ENCODE results near the gene MMP11. TPM values are rescaled to one million over a fixed set of nuclear protein-coding genes. Genes with fewer than 3 reads are reported as not detected.

Gene MMP11
- total and polyA plus RNA-seq, 2 experiments from 2014 or later, result 5.3 to 17.4 TPM

DNA sequence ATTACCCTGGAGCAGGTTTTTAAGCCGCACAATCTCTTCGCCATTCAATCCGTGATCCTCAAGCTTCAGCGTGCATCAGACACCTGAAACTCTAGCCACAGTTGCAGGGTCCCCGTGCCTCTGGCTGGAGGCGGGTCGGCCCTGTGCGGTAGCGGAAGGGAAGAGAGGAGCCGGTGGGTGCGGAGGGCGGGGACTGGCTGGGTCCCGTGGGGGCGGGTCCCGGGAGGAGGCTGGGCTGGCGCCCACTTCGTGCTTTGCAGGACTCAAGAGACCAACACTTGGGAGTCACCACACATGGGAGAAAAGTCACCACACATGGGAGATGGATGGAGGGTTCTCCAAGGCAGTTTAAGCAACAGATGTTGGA, 9.1 kb upstream of the MMP11 start:
- Histone ChIP-seq H3K36me3 (ENCODE audit: insufficient read depth) (no peaks in the 10 kb centered on the region; the same call in 1 of the 2 replicates), H3K4me3 (peak overlapping the region; percentile 56), H3F3A (replicated peaks; ENCODE audit: low read depth) (0 out of 2 replicates have a peak, but pooled peaks cover 3% of the 10 kb centered on the region), H2AFZ (no peak overlapping the region), H3K27ac (ENCODE audit: low read depth) (0 out of 2 replicates have a peak overlapping the region, but pooled peaks have one; percentile 55), H3K9me2 (ENCODE audit: insufficient read depth) (no peaks in the 10 kb centered on the region), H3K79me2 (replicated peaks; ENCODE audit: insufficient read depth) (no peaks in the 10 kb centered on the region), H3K4me2 (peak overlapping the region; percentile 89), H3K27me3 (ENCODE audit: insufficient read depth) (no peaks in the 10 kb centered on the region), H3K4me1 (ENCODE audit: insufficient read depth) (peaks cover 25% of the 10 kb centered on the region), H4K20me1 (replicated peaks; ENCODE audit: insufficient read depth) (no peaks in the 10 kb centered on the region)
- H3K4me3 Mint-ChIP-seq, result peak overlapping the region; percentile 59
- peaks cover 14% of the 10 kb centered on the region for H3K36me3 Mint-ChIP-seq (ENCODE audit: low read depth)
- H3K9me3 Mint-ChIP-seq, result no peaks in the 10 kb centered on the region
- DNase-seq (ENCODE audit: low spot score), result peak; percentile 69
- peaks cover 14% of the 10 kb centered on the region for H3K27me3 Mint-ChIP-seq (ENCODE audit: insufficient read depth, low read depth, poor library complexity)
- H3K27ac Mint-ChIP-seq, result 0 out of 2 replicates have a peak overlapping the region, but pooled peaks have one; percentile 44
- H3K4me1 Mint-ChIP-seq, result peaks cover 36% of the 10 kb centered on the region
- ATAC-seq, result peak; percentile 49
- TF ChIP-seq, protein P1, sequence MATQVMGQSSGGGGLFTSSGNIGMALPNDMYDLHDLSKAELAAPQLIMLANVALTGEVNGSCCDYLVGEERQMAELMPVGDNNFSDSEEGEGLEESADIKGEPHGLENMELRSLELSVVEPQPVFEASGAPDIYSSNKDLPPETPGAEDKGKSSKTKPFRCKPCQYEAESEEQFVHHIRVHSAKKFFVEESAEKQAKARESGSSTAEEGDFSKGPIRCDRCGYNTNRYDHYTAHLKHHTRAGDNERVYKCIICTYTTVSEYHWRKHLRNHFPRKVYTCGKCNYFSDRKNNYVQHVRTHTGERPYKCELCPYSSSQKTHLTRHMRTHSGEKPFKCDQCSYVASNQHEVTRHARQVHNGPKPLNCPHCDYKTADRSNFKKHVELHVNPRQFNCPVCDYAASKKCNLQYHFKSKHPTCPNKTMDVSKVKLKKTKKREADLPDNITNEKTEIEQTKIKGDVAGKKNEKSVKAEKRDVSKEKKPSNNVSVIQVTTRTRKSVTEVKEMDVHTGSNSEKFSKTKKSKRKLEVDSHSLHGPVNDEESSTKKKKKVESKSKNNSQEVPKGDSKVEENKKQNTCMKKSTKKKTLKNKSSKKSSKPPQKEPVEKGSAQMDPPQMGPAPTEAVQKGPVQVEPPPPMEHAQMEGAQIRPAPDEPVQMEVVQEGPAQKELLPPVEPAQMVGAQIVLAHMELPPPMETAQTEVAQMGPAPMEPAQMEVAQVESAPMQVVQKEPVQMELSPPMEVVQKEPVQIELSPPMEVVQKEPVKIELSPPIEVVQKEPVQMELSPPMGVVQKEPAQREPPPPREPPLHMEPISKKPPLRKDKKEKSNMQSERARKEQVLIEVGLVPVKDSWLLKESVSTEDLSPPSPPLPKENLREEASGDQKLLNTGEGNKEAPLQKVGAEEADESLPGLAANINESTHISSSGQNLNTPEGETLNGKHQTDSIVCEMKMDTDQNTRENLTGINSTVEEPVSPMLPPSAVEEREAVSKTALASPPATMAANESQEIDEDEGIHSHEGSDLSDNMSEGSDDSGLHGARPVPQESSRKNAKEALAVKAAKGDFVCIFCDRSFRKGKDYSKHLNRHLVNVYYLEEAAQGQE (IDR thresholded peaks at IDR 0.05; ENCODE audit: unreplicated experiment), result no peak
- TF ChIP-seq POLR2AphosphoS5 (IDR thresholded peaks at IDR 0.05; ENCODE audit: low read depth), result peak; percentile 56

DNA sequence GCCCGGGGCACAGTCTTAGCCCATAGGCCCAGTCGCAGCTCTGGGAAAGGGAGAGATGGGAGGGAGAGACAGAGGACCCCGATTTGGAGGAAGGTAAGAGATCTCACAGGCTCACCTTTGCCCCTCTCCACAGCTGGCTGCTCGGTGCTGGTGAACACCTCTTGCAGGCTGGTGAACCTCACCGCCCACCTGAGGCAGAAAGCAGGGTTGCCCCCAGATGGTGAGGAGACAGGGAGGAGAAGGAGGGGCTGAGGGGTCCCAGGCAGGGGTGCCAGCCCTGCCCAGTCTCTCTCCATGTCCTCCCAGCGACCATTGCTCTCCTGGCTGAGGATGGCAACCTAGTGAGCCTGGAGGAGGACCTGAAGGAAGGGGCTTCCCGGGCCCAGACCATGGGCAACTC, 8.7 kb upstream of the MMP11 start:
- no peak for TF ChIP-seq EZH2phosphoT487 (IDR thresholded peaks at IDR 0.05; ENCODE audit: unreplicated experiment)
- DNase-seq (ENCODE audit: low spot score) (no peak), ATAC-seq (no peak)
- H3K27ac ChIP-seq (ENCODE audit: low read depth), result no peak overlapping the region
- H3K79me2 ChIP-seq (replicated peaks; ENCODE audit: insufficient read depth), result no peaks in the 10 kb centered on the region
- H3K4me1 ChIP-seq (ENCODE audit: insufficient read depth), result peaks cover 25% of the 10 kb centered on the region
- peaks cover 5% of the 10 kb centered on the region; the same call in 1 of the 2 replicates for H3F3A ChIP-seq (replicated peaks; ENCODE audit: low read depth)
- Mint-ChIP-seq H3K4me1 (peaks cover 36% of the 10 kb centered on the region), H3K4me3 (peak overlapping the region; percentile 55; the same call in 2 of the 3 replicates), H3K36me3 (ENCODE audit: low read depth) (peaks cover 14% of the 10 kb centered on the region), H3K9me3 (no peaks in the 10 kb centered on the region), H3K27me3 (ENCODE audit: insufficient read depth, low read depth, poor library complexity) (peaks cover 17% of the 10 kb centered on the region), H3K27ac (no peak overlapping the region)
- H2AFZ ChIP-seq, result no peak overlapping the region
- H3K4me2 ChIP-seq, result peak overlapping the region; percentile 89
- no peaks in the 10 kb centered on the region; the same call in 1 of the 2 replicates for H3K36me3 ChIP-seq (ENCODE audit: insufficient read depth)
- H3K4me3 ChIP-seq, result peak overlapping the region; percentile 56
- H3K27me3 ChIP-seq (ENCODE audit: insufficient read depth), result peaks cover 3% of the 10 kb centered on the region
- H3K9me2 ChIP-seq (ENCODE audit: insufficient read depth), result no peaks in the 10 kb centered on the region
- no peaks in the 10 kb centered on the region for H4K20me1 ChIP-seq (replicated peaks; ENCODE audit: insufficient read depth)

DNA sequence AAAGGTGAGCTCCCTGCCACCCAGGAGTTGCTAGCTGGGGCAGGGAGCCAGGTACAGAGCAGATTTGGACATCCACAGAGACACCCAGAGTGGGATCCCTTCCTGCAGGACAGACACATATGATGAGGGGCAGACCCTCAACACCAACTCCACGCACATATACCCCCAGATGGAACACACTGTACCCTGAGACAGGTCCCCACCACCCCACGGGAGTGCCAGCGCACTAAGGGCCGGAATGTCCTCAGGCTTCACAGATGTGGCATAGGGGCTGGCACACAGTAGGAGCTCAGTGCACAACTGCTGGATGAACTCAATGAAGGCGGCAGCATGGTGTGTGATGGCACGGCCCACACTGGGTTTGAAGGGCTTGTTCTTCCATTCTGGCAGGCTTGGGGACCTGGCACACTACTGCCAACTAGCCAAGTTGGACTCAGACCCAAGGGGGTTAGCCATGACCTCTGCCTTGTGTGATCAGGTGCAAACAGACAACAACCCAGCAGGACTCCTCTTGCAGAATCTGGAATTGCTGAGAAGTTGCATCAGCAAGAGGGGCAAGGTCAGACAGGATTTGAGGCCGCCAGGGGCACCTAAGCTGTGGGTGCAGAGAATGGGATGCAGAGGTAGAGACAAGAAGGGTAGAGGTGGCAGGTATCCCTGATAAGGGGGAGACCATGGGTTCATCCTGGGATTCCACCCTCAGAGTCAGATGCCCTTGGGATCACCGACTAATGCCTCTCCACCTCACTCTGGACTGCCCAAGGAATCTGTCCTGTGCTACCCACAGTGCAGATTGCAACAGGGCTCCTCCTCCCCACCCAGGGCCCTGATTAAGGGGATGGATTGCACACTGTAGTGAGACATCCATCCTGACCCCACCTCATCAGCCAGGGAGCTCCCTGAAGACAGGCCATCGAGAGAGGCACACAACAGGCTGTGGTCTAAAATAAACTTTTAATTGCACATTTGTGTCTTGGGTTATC, 7.5 kb upstream of the MMP11 start:
- H3K4me1 ChIP-seq (ENCODE audit: insufficient read depth), result peaks cover 25% of the 10 kb centered on the region

More for the DNA sequence above, 7.5 kb upstream of the MMP11 start:
- Mint-ChIP-seq H3K9me3 (no peaks in the 10 kb centered on the region), H3K4me3 (no peak overlapping the region), H3K27ac (0 out of 2 replicates have a peak overlapping the region, but pooled peaks have one; percentile 23), H3K36me3 (ENCODE audit: low read depth) (peaks cover 14% of the 10 kb centered on the region), H3K4me1 (peaks cover 36% of the 10 kb centered on the region), H3K27me3 (ENCODE audit: insufficient read depth, low read depth, poor library complexity) (peaks cover 24% of the 10 kb centered on the region)
- Histone ChIP-seq H3F3A (replicated peaks; ENCODE audit: low read depth) (peaks cover 8% of the 10 kb centered on the region; the same call in 1 of the 2 replicates), H2AFZ (no peak overlapping the region), H3K27me3 (ENCODE audit: insufficient read depth) (peaks cover 16% of the 10 kb centered on the region), H3K79me2 (replicated peaks; ENCODE audit: insufficient read depth) (no peaks in the 10 kb centered on the region), H4K20me1 (replicated peaks; ENCODE audit: insufficient read depth) (no peaks in the 10 kb centered on the region), H3K27ac (ENCODE audit: low read depth) (no peak overlapping the region), H3K4me3 (no peak overlapping the region), H3K36me3 (ENCODE audit: insufficient read depth) (no peaks in the 10 kb centered on the region; the same call in 1 of the 2 replicates), H3K9me2 (ENCODE audit: insufficient read depth) (no peaks in the 10 kb centered on the region), H3K4me2 (no peak overlapping the region)
- TF ChIP-seq STAT1 (IDR thresholded peaks at IDR 0.05; ENCODE audit: unreplicated experiment), result no peak
- TF ChIP-seq, protein P1 (IDR thresholded peaks at IDR 0.05; ENCODE audit: unreplicated experiment), result no peak
- ATAC-seq (no peak), DNase-seq (ENCODE audit: low spot score) (no peak)
